Activated CD4-positive, alpha-beta T cell treated with anti-CD3 and anti-CD28 coated beads, Interleukin-2, amount 50 U/mL, for 4 hours (primary cell): ENCODE results near the gene RHPN2.
A peak's percentile ranks its signal among the peaks of the same experiment; 100 is the strongest.
"Not testable (repeated sequence)": the region's sequence is repeated elsewhere in the genome, so short reads cannot be mapped to it uniquely, and the experiment has no call there.

Experiments
- DNase-seq, 2 experiments: peaks; one replicate each; pipeline ENCODE4 v3.0.0-alpha.2; 2020

Gene RHPN2

GRCh38 chr19:33025468-33026238, 39.0 kb downstream of the RHPN2 start:
- DNase-seq, result not testable (repeated sequence)

GRCh38 chr19:33024398-33024797, 40.3 kb downstream of the RHPN2 start:
- no peak for DNase-seq

GRCh38 chr19:33022472-33023116, 42.1 kb downstream of the RHPN2 start:
- no peak for DNase-seq

GRCh38 chr19:33010891-33011290, 53.8 kb downstream of the RHPN2 start:
- not testable (repeated sequence) for DNase-seq

- no peak for DNase-seq
Observed at GRCh38 chr19:33008738-33009137, 56.0 kb downstream of the RHPN2 start.

- DNase-seq, result no peak
Observed at GRCh38 chr19:33005440-33005839, 59.2 kb downstream of the RHPN2 start.

GRCh38 chr19:33003424-33004024, 61.2 kb downstream of the RHPN2 start:
- not testable (repeated sequence) for DNase-seq

GRCh38 chr19:33002126-33002865, 62.4 kb downstream of the RHPN2 start:
- not testable (repeated sequence) for DNase-seq

GRCh38 chr19:33000910-33001309, 63.8 kb downstream of the RHPN2 start:
- DNase-seq, result no peak

GRCh38 chr19:33000510-33000909, 64.2 kb downstream of the RHPN2 start:
- no peak for DNase-seq

- no peak for DNase-seq
Observed at GRCh38 chr19:32998722-32999121, 66.0 kb downstream of the RHPN2 start.

GRCh38 chr19:32997716-32998355, 66.9 kb downstream of the RHPN2 start:
- no peak for DNase-seq

- DNase-seq, result not testable (repeated sequence)
Observed at GRCh38 chr19:32997061-32997464, 67.6 kb downstream of the RHPN2 start.

GRCh38 chr19:32995966-32996365, 68.7 kb downstream of the RHPN2 start:
- DNase-seq, result not testable (repeated sequence)

- DNase-seq, result no peak
Observed at GRCh38 chr19:32988724-32989123, 76.0 kb downstream of the RHPN2 start.

- DNase-seq, result not testable (repeated sequence)
Observed at GRCh38 chr19:32988254-32988653, 76.4 kb downstream of the RHPN2 start.

GRCh38 chr19:32982488-32982887, 82.2 kb downstream of the RHPN2 start:
- DNase-seq, result not testable (repeated sequence)

GRCh38 chr19:32979807-32980206, 84.9 kb downstream of the RHPN2 start:
- not testable (repeated sequence) for DNase-seq

- not testable (repeated sequence) for DNase-seq
Observed at GRCh38 chr19:32977813-32978212, 86.9 kb downstream of the RHPN2 start.

- DNase-seq, result no peak
Observed at GRCh38 chr19:32977280-32977679, 87.4 kb downstream of the RHPN2 start.

GRCh38 chr19:32976223-32976805, 88.4 kb downstream of the RHPN2 start:
- peak; percentile 68 to 72 for DNase-seq
